ENCODE results near the gene SPHK2. TPM values are rescaled to one million over a fixed set of nuclear protein-coding genes. Genes with fewer than 3 reads are reported as not detected.

Gene SPHK2
- total RNA-seq, 1 donor from 2014 or later = 7.2 TPM

GRCh38 chr19:48650974-48651682 lies 31.8 kb downstream of the SPHK2 start:
- Mint-ChIP-seq H3K36me3 (no peaks in the 10 kb centered on the region), H3K27ac (no peak overlapping the region), H3K27me3 (ENCODE audit: insufficient read depth, low read depth) (peaks cover 4% of the 10 kb centered on the region), H3K4me3 (no peak overlapping the region), H3K4me1 (peaks cover 15% of the 10 kb centered on the region), H3K9me3 (no peaks in the 10 kb centered on the region)
- Histone ChIP-seq H3K79me2 (ENCODE audit: low read depth) (no peaks in the 10 kb centered on the region), H3K4me2 (no peak overlapping the region), H3F3A (ENCODE audit: low read depth) (peaks cover 4% of the 10 kb centered on the region), H3K4me3 (no peak overlapping the region), H3K9ac (no peak overlapping the region), H3K9me3 (ENCODE audit: low read depth) (no peaks in the 10 kb centered on the region), H3K36me3 (no peaks in the 10 kb centered on the region), H3K27ac (no peak overlapping the region), H3K27me3 (no peaks in the 10 kb centered on the region), H4K20me1 (ENCODE audit: low read depth) (no peaks in the 10 kb centered on the region), H2AFZ (replicated peaks) (no peak overlapping the region), H3K4me1 (no peaks in the 10 kb centered on the region)
- DNase-seq (ENCODE audit: low spot score) = no peak
- TF ChIP-seq EZH2phosphoT487 (IDR thresholded peaks at IDR 0.05) = no peak

GRCh38 chr19:48651683-48652048 lies 32.4 kb downstream of the SPHK2 start:
- Histone ChIP-seq H2AFZ (replicated peaks) (no peak overlapping the region), H3K79me2 (ENCODE audit: low read depth) (no peaks in the 10 kb centered on the region), H3K36me3 (no peaks in the 10 kb centered on the region), H3F3A (ENCODE audit: low read depth) (peaks cover 6% of the 10 kb centered on the region), H3K4me2 (no peak overlapping the region), H3K4me1 (peaks cover under 1% of the 10 kb centered on the region), H3K4me3 (no peak overlapping the region), H3K9ac (no peak overlapping the region), H3K9me3 (ENCODE audit: low read depth) (no peaks in the 10 kb centered on the region), H3K27ac (no peak overlapping the region), H3K27me3 (no peaks in the 10 kb centered on the region), H4K20me1 (ENCODE audit: low read depth) (no peaks in the 10 kb centered on the region)
- Mint-ChIP-seq H3K4me1 (peaks cover 16% of the 10 kb centered on the region), H3K27me3 (ENCODE audit: insufficient read depth, low read depth) (peaks cover 4% of the 10 kb centered on the region), H3K36me3 (no peaks in the 10 kb centered on the region), H3K9me3 (no peaks in the 10 kb centered on the region), H3K4me3 (no peak overlapping the region), H3K27ac (no peak overlapping the region)
- TF ChIP-seq CTCF (IDR thresholded peaks at IDR 0.05) = no peak
- no peak for TF ChIP-seq EZH2phosphoT487 (IDR thresholded peaks at IDR 0.05)
- no peak for TF ChIP-seq EZH2 (IDR thresholded peaks at IDR 0.05)
- no peak for DNase-seq (ENCODE audit: low spot score)

GRCh38 chr19:48654299-48655059 lies 35.2 kb downstream of the SPHK2 start:
- Histone ChIP-seq H3F3A (ENCODE audit: low read depth) (peaks cover 10% of the 10 kb centered on the region), H4K20me1 (ENCODE audit: low read depth) (no peaks in the 10 kb centered on the region), H3K79me2 (ENCODE audit: low read depth) (no peaks in the 10 kb centered on the region), H3K9ac (no peak overlapping the region), H3K9me3 (ENCODE audit: low read depth) (no peaks in the 10 kb centered on the region), H3K4me1 (peaks cover 7% of the 10 kb centered on the region), H2AFZ (replicated peaks) (peak overlapping the region; percentile 42), H3K4me3 (no peak overlapping the region), H3K4me2 (no peak overlapping the region), H3K27me3 (no peaks in the 10 kb centered on the region), H3K27ac (no peak overlapping the region), H3K36me3 (no peaks in the 10 kb centered on the region)
- Mint-ChIP-seq H3K27me3 (ENCODE audit: insufficient read depth, low read depth) (peaks cover 4% of the 10 kb centered on the region), H3K4me1 (peaks cover 18% of the 10 kb centered on the region), H3K9me3 (no peaks in the 10 kb centered on the region), H3K4me3 (peak overlapping the region; percentile 43), H3K27ac (peak overlapping the region; percentile 85), H3K36me3 (no peaks in the 10 kb centered on the region)
- TF ChIP-seq CTCF (IDR thresholded peaks at IDR 0.05) (no peak), EZH2phosphoT487 (IDR thresholded peaks at IDR 0.05) (no peak), EZH2 (IDR thresholded peaks at IDR 0.05) (no peak)
- DNase-seq (ENCODE audit: low spot score) = no peak
